ENCODE results near the gene ILDR2. TPM values are rescaled to one million over a fixed set of nuclear protein-coding genes. Genes with fewer than 3 reads are reported as not detected.

Gene ILDR2
- total and polyA plus RNA-seq, 9 of the 15 experiments (the other 6 are each of a cell fraction or from before 2014, with no cell fraction given) = 0.03 to 0.31 (median 0.18) TPM; not detected in 2

DNA sequence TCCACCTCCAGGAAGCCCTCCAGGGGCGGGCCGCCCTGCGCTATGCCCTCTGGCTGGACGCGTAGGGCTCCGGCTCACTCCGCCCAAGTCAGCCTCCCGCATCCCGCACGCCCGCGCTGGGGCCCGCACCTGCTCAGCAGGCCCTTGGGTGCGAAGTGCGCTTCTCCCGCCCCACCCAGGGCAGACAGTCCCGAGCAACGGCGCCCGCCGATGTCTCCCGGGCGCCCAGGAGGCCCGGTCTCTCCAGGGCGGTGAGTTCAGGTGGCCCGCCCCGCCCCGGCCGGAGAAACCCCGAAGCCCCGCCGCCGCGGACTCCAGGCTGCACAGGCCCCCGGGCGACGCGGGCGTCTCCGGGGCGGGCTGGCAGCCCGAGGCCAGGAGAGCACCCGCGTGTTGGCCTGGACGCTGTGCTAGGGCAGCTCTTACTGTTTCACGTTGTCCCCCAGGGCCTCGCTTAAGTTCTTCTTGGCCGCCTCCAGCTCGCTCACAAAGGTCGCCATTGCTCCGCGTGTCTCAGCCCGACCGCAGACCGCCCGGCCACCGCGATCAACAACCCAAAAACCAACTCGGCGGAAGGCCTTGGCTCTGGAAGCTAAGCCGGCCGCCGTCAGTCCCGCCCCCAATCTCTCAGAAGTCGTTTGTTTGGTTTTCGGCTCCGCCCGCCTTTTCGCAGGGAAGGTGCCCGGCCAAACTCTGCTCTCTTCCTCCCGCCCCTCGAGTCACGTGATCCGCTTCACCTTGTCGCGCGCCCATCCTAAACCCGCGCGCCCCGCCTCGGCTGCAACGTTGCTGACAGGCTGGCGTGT is 99.4 kb downstream of the ILDR2 start, which contains the start of gene TADA1 (continued):
- TF ChIP-seq, protein P1, sequence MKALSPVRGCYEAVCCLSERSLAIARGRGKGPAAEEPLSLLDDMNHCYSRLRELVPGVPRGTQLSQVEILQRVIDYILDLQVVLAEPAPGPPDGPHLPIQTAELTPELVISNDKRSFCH (CRISPR knock-in tag; IDR thresholded peaks at IDR 0.05) = no peak
- TF ChIP-seq, protein P1 (tag; IDR thresholded peaks at IDR 0.05) = 0 out of 2 replicates have a peak, but pooled peaks have one; percentile 50
- no peak for TF ChIP-seq ZNF695 (CRISPR knock-in tag; IDR thresholded peaks at IDR 0.05)
- 0 out of 2 replicates have a peak, but pooled peaks have one; percentile 54 for TF ChIP-seq ZNF124 (CRISPR knock-in tag; IDR thresholded peaks at IDR 0.05)
- TF ChIP-seq, protein P2, sequence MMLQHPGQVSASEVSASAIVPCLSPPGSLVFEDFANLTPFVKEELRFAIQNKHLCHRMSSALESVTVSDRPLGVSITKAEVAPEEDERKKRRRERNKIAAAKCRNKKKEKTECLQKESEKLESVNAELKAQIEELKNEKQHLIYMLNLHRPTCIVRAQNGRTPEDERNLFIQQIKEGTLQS (IDR thresholded peaks at IDR 0.05) = peak; percentile 41; the same call in 1 of the 2 replicates
- TF ChIP-seq, protein P2 (CRISPR knock-in tag; conservative IDR thresholded peaks at IDR 0.05) = peak; percentile 15; the same call in 1 of the 2 replicates
- TF ChIP-seq ETV6 (IDR thresholded peaks at IDR 0.05; ENCODE audit: borderline replicate concordance in 1 of 2, low read depth in 2 of 2, low read length in 1 of 2) = no peak
- TF ChIP-seq ETV6 (CRISPR knock-in tag; IDR thresholded peaks at IDR 0.05; ENCODE audit: borderline replicate concordance) = 0 out of 2 replicates have a peak, but pooled peaks have one; percentile 78
- TF ChIP-seq, protein P3, sequence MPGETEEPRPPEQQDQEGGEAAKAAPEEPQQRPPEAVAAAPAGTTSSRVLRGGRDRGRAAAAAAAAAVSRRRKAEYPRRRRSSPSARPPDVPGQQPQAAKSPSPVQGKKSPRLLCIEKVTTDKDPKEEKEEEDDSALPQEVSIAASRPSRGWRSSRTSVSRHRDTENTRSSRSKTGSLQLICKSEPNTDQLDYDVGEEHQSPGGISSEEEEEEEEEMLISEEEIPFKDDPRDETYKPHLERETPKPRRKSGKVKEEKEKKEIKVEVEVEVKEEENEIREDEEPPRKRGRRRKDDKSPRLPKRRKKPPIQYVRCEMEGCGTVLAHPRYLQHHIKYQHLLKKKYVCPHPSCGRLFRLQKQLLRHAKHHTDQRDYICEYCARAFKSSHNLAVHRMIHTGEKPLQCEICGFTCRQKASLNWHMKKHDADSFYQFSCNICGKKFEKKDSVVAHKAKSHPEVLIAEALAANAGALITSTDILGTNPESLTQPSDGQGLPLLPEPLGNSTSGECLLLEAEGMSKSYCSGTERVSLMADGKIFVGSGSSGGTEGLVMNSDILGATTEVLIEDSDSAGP (CRISPR knock-in tag; IDR thresholded peaks at IDR 0.05) = no peak
- TF ChIP-seq, protein P4, sequence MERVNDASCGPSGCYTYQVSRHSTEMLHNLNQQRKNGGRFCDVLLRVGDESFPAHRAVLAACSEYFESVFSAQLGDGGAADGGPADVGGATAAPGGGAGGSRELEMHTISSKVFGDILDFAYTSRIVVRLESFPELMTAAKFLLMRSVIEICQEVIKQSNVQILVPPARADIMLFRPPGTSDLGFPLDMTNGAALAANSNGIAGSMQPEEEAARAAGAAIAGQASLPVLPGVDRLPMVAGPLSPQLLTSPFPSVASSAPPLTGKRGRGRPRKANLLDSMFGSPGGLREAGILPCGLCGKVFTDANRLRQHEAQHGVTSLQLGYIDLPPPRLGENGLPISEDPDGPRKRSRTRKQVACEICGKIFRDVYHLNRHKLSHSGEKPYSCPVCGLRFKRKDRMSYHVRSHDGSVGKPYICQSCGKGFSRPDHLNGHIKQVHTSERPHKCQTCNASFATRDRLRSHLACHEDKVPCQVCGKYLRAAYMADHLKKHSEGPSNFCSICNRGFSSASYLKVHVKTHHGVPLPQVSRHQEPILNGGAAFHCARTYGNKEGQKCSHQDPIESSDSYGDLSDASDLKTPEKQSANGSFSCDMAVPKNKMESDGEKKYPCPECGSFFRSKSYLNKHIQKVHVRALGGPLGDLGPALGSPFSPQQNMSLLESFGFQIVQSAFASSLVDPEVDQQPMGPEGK (CRISPR knock-in tag; IDR thresholded peaks at IDR 0.05; ENCODE audit: borderline replicate concordance) = no peak
- peak; percentile 73 for TF ChIP-seq RBM22 (IDR thresholded peaks at IDR 0.05; ENCODE audit: low read depth, low read length, poor library complexity, severe bottlenecking)
- TF ChIP-seq, protein P5, sequence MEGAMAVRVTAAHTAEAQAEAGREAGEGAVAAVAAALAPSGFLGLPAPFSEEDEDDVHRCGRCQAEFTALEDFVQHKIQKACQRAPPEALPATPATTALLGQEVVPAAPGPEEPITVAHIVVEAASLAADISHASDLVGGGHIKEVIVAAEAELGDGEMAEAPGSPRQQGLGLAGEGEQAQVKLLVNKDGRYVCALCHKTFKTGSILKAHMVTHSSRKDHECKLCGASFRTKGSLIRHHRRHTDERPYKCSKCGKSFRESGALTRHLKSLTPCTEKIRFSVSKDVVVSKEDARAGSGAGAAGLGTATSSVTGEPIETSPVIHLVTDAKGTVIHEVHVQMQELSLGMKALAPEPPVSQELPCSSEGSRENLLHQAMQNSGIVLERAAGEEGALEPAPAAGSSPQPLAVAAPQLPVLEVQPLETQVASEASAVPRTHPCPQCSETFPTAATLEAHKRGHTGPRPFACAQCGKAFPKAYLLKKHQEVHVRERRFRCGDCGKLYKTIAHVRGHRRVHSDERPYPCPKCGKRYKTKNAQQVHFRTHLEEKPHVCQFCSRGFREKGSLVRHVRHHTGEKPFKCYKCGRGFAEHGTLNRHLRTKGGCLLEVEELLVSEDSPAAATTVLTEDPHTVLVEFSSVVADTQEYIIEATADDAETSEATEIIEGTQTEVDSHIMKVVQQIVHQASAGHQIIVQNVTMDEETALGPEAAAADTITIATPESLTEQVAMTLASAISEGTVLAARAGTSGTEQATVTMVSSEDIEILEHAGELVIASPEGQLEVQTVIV (CRISPR knock-in tag; IDR thresholded peaks at IDR 0.05; ENCODE audit: borderline replicate concordance) = no peak
- TF ChIP-seq, protein P6, sequence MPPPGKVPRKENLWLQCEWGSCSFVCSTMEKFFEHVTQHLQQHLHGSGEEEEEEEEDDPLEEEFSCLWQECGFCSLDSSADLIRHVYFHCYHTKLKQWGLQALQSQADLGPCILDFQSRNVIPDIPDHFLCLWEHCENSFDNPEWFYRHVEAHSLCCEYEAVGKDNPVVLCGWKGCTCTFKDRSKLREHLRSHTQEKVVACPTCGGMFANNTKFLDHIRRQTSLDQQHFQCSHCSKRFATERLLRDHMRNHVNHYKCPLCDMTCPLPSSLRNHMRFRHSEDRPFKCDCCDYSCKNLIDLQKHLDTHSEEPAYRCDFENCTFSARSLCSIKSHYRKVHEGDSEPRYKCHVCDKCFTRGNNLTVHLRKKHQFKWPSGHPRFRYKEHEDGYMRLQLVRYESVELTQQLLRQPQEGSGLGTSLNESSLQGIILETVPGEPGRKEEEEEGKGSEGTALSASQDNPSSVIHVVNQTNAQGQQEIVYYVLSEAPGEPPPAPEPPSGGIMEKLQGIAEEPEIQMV (tag; conservative IDR thresholded peaks at IDR 0.05; ENCODE audit: low read depth) = no peak
- TF ChIP-seq NCOA4 (IDR thresholded peaks at IDR 0.05; ENCODE audit: partially characterized antibody) = no peak
- TF ChIP-seq BRD9 (IDR thresholded peaks at IDR 0.05; ENCODE audit: low read depth, partially characterized antibody) = no peak

All from K562 (cell line).